SK-N-SH treated with all-trans-retinoic acid at 6 μM for 48 hours (cell line): ENCODE results near the gene CARS1.
A peak's percentile ranks its signal among the peaks of the same experiment; 100 is the strongest.

Experiments used
- ATAC-seq: fragments of 200-7000 bp; cut with Tn5 transposase; 3 replicates; pipeline ENCODE4 v1.9.1; 2020; ENCODE audit warnings: mild to moderate bottlenecking, moderate library complexity
- BACH2 ChIP-seq: fragments of 250-450 bp; sonication (Bioruptor Pico); IDR thresholded peaks from 2 replicates; pipeline ENCODE4 v1.9.0; 2021; ENCODE audit warnings: mild to moderate bottlenecking, borderline replicate concordance
- CREB5 ChIP-seq: fragments of 250-450 bp; sonication (Bioruptor Pico); IDR thresholded peaks from 2 replicates; pipeline ENCODE4 v1.5.1; 2020; ENCODE audit warnings: low read depth, mild to moderate bottlenecking, moderate library complexity
- CSDC2 ChIP-seq: fragments of 250-450 bp; sonication (Bioruptor Pico); IDR thresholded peaks from 2 replicates; pipeline ENCODE4 v1.5.0; 2020; ENCODE audit warnings: mild to moderate bottlenecking, moderate library complexity
- CSRNP3 ChIP-seq: fragments of 250-450 bp; sonication (Bioruptor Pico); IDR thresholded peaks from 2 replicates; pipeline ENCODE4 v1.5.1; 2021; ENCODE audit warnings: mild to moderate bottlenecking, moderate library complexity
- OSR1 ChIP-seq: fragments of 250-450 bp; sonication (Bioruptor Pico); IDR thresholded peaks from 2 replicates; pipeline ENCODE4 v1.8.0; 2022; ENCODE audit warnings: moderate library complexity, mild to moderate bottlenecking, inconsistent platforms
- POU6F1 ChIP-seq: fragments of 250-450 bp; sonication (Bioruptor Pico); IDR thresholded peaks from 2 replicates; pipeline ENCODE4 v1.8.0; 2021; ENCODE audit warnings: low read depth, mild to moderate bottlenecking, moderate library complexity, borderline replicate concordance
- RARB ChIP-seq: fragments of 250-450 bp; sonication (Bioruptor Pico); IDR thresholded peaks from 2 replicates; pipeline ENCODE4 v1.8.0; 2021; ENCODE audit warnings: mild to moderate bottlenecking, moderate library complexity
- TCF4 ChIP-seq: fragments of 250-450 bp; sonication (Bioruptor Pico); IDR thresholded peaks from 2 replicates; pipeline ENCODE4 v1.8.0; 2021; ENCODE audit warnings: mild to moderate bottlenecking, moderate library complexity, borderline replicate concordance
- TOX ChIP-seq: fragments of 250-450 bp; sonication (Bioruptor Pico); IDR thresholded peaks from 2 replicates; pipeline ENCODE4 v1.8.0; 2021; ENCODE audit warnings: mild to moderate bottlenecking, moderate library complexity, borderline replicate concordance
- ZFP3 ChIP-seq: fragments of 250-450 bp; sonication (Bioruptor Pico); IDR thresholded peaks from 2 replicates; pipeline ENCODE4 v1.5.0; 2020; ENCODE audit warnings: mild to moderate bottlenecking, moderate library complexity
- ZNF565 ChIP-seq: fragments of 450-650 bp; formaldehyde crosslinking; conservative IDR thresholded peaks from 2 replicates; pipeline ENCODE4 v1.5.0; 2020; ENCODE audit warnings: low read depth, mild to moderate bottlenecking, moderate library complexity
- ZNF70 ChIP-seq: fragments of 450-650 bp; formaldehyde crosslinking; IDR thresholded peaks from 2 replicates; pipeline ENCODE4 v1.5.0; 2020; ENCODE audit warnings: mild to moderate bottlenecking, moderate library complexity
- ZNF8 ChIP-seq: fragments of 450-650 bp; formaldehyde crosslinking; IDR thresholded peaks from 2 replicates; pipeline ENCODE4 v1.5.0; 2020; ENCODE audit warnings: mild to moderate bottlenecking, moderate library complexity
- TF ChIP-seq, protein P1 (sequence below): fragments of 250-450 bp; sonication (Bioruptor Pico); IDR thresholded peaks from 2 replicates; pipeline ENCODE4 v1.5.0; 2020; ENCODE audit warnings: mild to moderate bottlenecking, moderate library complexity

CARS1 gene

GRCh38 chr11:2954263-2954662, 103.0 kb downstream of the CARS1 start:
- TF ChIP-seq CSDC2 (CRISPR knock-in tag) (no peak), BACH2 (CRISPR knock-in tag) (no peak)
- no peak for ATAC-seq

- ATAC-seq: no peak
- TF ChIP-seq CREB5: no peak
- no peak for TF ChIP-seq BACH2 (CRISPR knock-in tag)
- TF ChIP-seq ZNF70 (CRISPR knock-in tag): no peak
- TF ChIP-seq CSRNP3: no peak
- TF ChIP-seq TOX (CRISPR knock-in tag): no peak
- no peak for TF ChIP-seq TCF4 (CRISPR knock-in tag)
- no peak for TF ChIP-seq ZNF565 (CRISPR knock-in tag)
- TF ChIP-seq OSR1 (CRISPR knock-in tag): no peak
- TF ChIP-seq, protein P1, sequence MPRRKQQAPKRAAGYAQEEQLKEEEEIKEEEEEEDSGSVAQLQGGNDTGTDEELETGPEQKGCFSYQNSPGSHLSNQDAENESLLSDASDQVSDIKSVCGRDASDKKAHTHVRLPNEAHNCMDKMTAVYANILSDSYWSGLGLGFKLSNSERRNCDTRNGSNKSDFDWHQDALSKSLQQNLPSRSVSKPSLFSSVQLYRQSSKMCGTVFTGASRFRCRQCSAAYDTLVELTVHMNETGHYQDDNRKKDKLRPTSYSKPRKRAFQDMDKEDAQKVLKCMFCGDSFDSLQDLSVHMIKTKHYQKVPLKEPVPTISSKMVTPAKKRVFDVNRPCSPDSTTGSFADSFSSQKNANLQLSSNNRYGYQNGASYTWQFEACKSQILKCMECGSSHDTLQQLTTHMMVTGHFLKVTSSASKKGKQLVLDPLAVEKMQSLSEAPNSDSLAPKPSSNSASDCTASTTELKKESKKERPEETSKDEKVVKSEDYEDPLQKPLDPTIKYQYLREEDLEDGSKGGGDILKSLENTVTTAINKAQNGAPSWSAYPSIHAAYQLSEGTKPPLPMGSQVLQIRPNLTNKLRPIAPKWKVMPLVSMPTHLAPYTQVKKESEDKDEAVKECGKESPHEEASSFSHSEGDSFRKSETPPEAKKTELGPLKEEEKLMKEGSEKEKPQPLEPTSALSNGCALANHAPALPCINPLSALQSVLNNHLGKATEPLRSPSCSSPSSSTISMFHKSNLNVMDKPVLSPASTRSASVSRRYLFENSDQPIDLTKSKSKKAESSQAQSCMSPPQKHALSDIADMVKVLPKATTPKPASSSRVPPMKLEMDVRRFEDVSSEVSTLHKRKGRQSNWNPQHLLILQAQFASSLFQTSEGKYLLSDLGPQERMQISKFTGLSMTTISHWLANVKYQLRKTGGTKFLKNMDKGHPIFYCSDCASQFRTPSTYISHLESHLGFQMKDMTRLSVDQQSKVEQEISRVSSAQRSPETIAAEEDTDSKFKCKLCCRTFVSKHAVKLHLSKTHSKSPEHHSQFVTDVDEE (CRISPR knock-in tag): no peak
- no peak for TF ChIP-seq ZNF8 (CRISPR knock-in tag)
- TF ChIP-seq RARB (CRISPR knock-in tag): no peak
Observed at GRCh38 chr11:2952290-2952689, 104.9 kb downstream of the CARS1 start.

DNA sequence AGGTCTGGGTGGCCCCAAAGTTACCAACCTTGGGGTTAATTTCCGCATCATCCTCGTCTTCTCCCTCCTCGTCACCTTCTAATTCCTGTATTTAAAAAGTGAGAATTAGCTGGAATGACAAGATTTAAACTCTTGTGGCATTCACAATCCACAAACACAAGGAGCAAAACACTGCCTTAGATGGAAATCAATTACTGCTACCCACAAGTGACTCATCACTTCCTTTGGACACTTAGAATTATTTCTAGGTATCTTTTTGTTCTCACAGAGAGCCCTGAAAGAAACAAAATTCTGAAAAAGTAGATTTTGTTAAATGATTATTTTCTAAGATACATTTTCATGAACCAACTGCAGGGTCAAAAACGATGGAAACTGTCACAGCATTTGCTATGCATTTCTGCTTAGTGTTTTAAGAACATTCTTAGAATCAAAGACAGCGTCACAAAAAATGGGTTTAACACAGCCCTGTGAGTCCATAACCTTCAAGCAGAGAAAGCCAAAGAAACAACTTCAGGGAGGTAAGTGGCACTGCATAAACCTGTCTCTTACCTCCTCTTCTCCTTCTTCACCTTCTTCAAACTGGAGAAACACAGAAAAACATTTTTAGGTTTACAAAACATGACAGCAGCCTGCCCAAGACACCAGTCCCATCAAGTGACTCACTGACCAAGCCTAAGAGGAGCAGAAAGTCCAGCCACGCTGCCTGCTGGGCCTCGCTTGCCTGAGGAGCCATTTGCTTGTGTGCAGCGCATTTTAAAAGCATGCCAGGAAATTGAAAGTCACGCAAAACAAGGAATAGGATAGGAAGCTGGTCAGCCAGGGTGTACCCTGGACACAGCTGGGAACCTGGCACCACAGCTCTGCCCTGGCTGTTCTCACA, 105.8 kb downstream of the CARS1 start:
- no peak for TF ChIP-seq TCF4 (CRISPR knock-in tag)
- 0 out of 2 replicates have a peak, but pooled peaks have one; percentile 21 for TF ChIP-seq ZFP3 (CRISPR knock-in tag)
- TF ChIP-seq POU6F1 (CRISPR knock-in tag): no peak
- TF ChIP-seq CSDC2 (CRISPR knock-in tag): no peak
- peak; percentile 79 for ATAC-seq
